Esophagus muscularis mucosa (tissue), 4 donors: Measurements from ENCODE around the gene ZNF768. TPM values are rescaled to one million over a fixed set of nuclear protein-coding genes. Genes with fewer than 3 reads are reported as not detected.

Source experiments
- DNase-seq: peaks from one replicate; pipeline ENCODE4 v3.0.0-alpha.2; 2017; ENCODE audit errors: extremely low spot score
- H3K27ac ChIP-seq, 4 donors: fragments of 200-600 bp; sonication (generic); replicated peaks in 1 of 4; 1 replicate in 3 of 4; 2 replicates in 1 of 4; pipeline ENCODE4 v1.5.1; 2016 to 2019; ENCODE audit warnings: mild to moderate bottlenecking in 1 of 4
- H3K27me3 ChIP-seq, 4 donors: fragments of 200-600 bp; sonication (generic); one replicate each; pipeline versions ENCODE4 v1.5.1 to v1.6.0; 2016 to 2019
- H3K36me3 ChIP-seq, 4 donors: fragments of 200-600 bp; sonication (generic); one replicate each; pipeline ENCODE4 v1.5.1; 2016 to 2019
- H3K4me1 ChIP-seq, 4 donors: fragments of 200-600 bp; sonication (generic); one replicate each; pipeline ENCODE4 v1.5.1; 2016 to 2019
- H3K4me3 ChIP-seq, 4 donors: fragments of 200-600 bp; sonication (generic); 1 replicate in 2 of 4; 2 replicates in 2 of 4; pipeline ENCODE4 v1.5.1; 2016 to 2019; ENCODE audit warnings: mild to moderate bottlenecking in 4 of 4, moderate library complexity in 1 of 4
- H3K9me3 ChIP-seq, 4 donors: fragments of 200-600 bp; sonication (generic); 1 replicate in 3 of 4; 2 replicates in 1 of 4; pipeline ENCODE4 v1.5.1; 2016 to 2019
- CTCF ChIP-seq, 3 experiments: fragments of 200-600 bp in 2 of 3; fragments of 450-650 bp in 1 of 3; sonication (generic) in 2 of 3; IDR thresholded peaks; one replicate each; pipeline ENCODE4 v1.5.1; 2017 to 2019; ENCODE audit warnings: antibody characterized with exemption in 3 of 3, mild to moderate bottlenecking in 2 of 3, moderate library complexity in 1 of 3
- EP300 ChIP-seq: sonication (generic); formaldehyde crosslinking; IDR thresholded peaks from one replicate; pipeline ENCODE4 v1.6.1; 2017; ENCODE audit warnings: antibody characterized with exemption
- POLR2A ChIP-seq: fragments of 450-650 bp; IDR thresholded peaks from one replicate; pipeline ENCODE4 v1.6.1; 2017; ENCODE audit warnings: antibody characterized with exemption, moderate library complexity, mild to moderate bottlenecking, low read depth
- POLR2AphosphoS5 ChIP-seq, 2 donors: sonication (generic); formaldehyde crosslinking; IDR thresholded peaks; one replicate each; pipeline ENCODE4 v1.6.1; 2017; ENCODE audit warnings: antibody characterized with exemption in 2 of 2
- WGBS: methylation state at CpG from one replicate; pipeline ENCODE4 v1.1.5; 2018; 5-methylcytosine and 5-hydroxymethylcytosine counted together
- intact Hi-C: fragments of 100-400 bp; cut with DNase I; formaldehyde crosslinking; loops from one replicate; pipeline ENCODE4 v1.15.1; 2023
- total RNA-seq, 4 donors: library from RNA; depleted of rRNA; stranded (reverse); fragments of >200 nt; gene quantifications; one replicate each; pipeline versions ENCODE4 v1.1.0 to v1.2.1, GENCODE V29; 2016

ZNF768 gene
- 10 to 100 TPM; 46.9 to 91.5 (median 64.0) TPM for total RNA-seq

GRCh38 chr16:30526137-30526822 lies at the start of gene ZNF768:
TSS of gene ZNF768 (minus strand) at chr16:30526566. CDS start at chr16:30526413, 153 bp downstream.
- 10% methylated on average over 9 of the region's 73 CpGs for WGBS
- H3K27me3 ChIP-seq: no peaks in the 10 kb centered on the region
- peak within 1 kb of the TSS; percentile 70 to 83 (median 82) for H3K4me3 ChIP-seq
- TF ChIP-seq POLR2AphosphoS5 (IDR thresholded peaks at IDR 0.05): no peak
- TF ChIP-seq CTCF (IDR thresholded peaks at IDR 0.05): no peak
- no peak for TF ChIP-seq EP300
- no peak for TF ChIP-seq POLR2A
- peak within 1 kb of the TSS; percentile 97 to 98 (median 98) for H3K27ac ChIP-seq
- H3K36me3 ChIP-seq: peaks cover 3 to 21% (median 15%) of the 10 kb centered on the region in 4 donors
- H3K4me1 ChIP-seq: peaks cover 18 to 44% (median 34%) of the 10 kb centered on the region in 4 donors
- intact Hi-C loops: loop anchor here (2.0 kb wide), 1 partner anchor 79 kb away; no protein-coding TSS in a partner anchor
- no peaks in the 10 kb centered on the region for H3K9me3 ChIP-seq
- DNase-seq: no peak

- intact Hi-C loops: no loop called here
- 92% methylated on average over 1 of the region's 1 CpG for WGBS
Measured at GRCh38 chr16:30574678-30575077, 48.3 kb upstream of the ZNF768 start.

GRCh38 chr16:30571445-30572322 lies 45.3 kb upstream of the ZNF768 start, which contains the start of gene ZNF688:
TSS of gene ZNF688 (minus strand) at chr16:30571714. CDS start at chr16:30571629, 85 bp downstream.
- peak; percentile 99 for DNase-seq
- Histone ChIP-seq H3K4me1 (peaks cover 22 to 29% (median 24%) of the 10 kb centered on the region in 4 donors), H3K27me3 (no peaks in the 10 kb centered on the region), H3K36me3 (peaks cover 0 to 13% (median 3%) of the 10 kb centered on the region in 4 donors), H3K9me3 (no peaks in the 10 kb centered on the region), H3K4me3 (peak within 1 kb of the TSS; percentile 87 to 95 (median 90)), H3K27ac (peak within 1 kb of the TSS; percentile 95 to 100 (median 98))
- intact Hi-C loops: no loop called here
- WGBS: 0% methylated on average over 24 of the region's 67 CpGs
- TF ChIP-seq POLR2AphosphoS5 (IDR thresholded peaks at IDR 0.05) (peak; percentile 82 to 86), EP300 (no peak), POLR2A (peak; percentile 29), CTCF (IDR thresholded peaks at IDR 0.05) (no peak)

More at GRCh38 chr16:30574678-30575077, 48.3 kb upstream of the ZNF768 start:
- peaks cover 0 to 36% (median 16%) of the 10 kb centered on the region in 4 donors for H3K36me3 ChIP-seq
- no peak overlapping the region for H3K4me3 ChIP-seq
- H3K27ac ChIP-seq: no peak overlapping the region
- no peaks in the 10 kb centered on the region for H3K9me3 ChIP-seq
- no peak for DNase-seq
- no peaks in the 10 kb centered on the region for H3K27me3 ChIP-seq
- TF ChIP-seq POLR2AphosphoS5 (IDR thresholded peaks at IDR 0.05): no peak
- no peak for TF ChIP-seq POLR2A
- no peak for TF ChIP-seq EP300
- no peak for TF ChIP-seq CTCF (IDR thresholded peaks at IDR 0.05)
- H3K4me1 ChIP-seq: peaks cover 22 to 28% (median 24%) of the 10 kb centered on the region in 4 donors

GRCh38 chr16:30570636-30571444 lies 44.5 kb upstream of the ZNF768 start:
- Histone ChIP-seq H3K27ac (peak overlapping the region; percentile 95 to 100 (median 98)), H3K9me3 (no peaks in the 10 kb centered on the region), H3K27me3 (no peaks in the 10 kb centered on the region), H3K36me3 (peaks cover 0 to 10% (median 3%) of the 10 kb centered on the region in 4 donors), H3K4me3 (peak overlapping the region; percentile 87 to 95 (median 90)), H3K4me1 (peaks cover 22 to 29% (median 24%) of the 10 kb centered on the region in 4 donors)
- DNase-seq: no peak
- intact Hi-C loops: no loop called here
- TF ChIP-seq POLR2A: no peak
- TF ChIP-seq EP300: no peak
- no peak for TF ChIP-seq POLR2AphosphoS5 (IDR thresholded peaks at IDR 0.05)
- TF ChIP-seq CTCF (IDR thresholded peaks at IDR 0.05): no peak
- 16% methylated on average over 11 of the region's 22 CpGs for WGBS
